Measurements from ENCODE around the gene ARHGEF2.
"Not testable (repeated sequence)": the region's sequence is repeated elsewhere in the genome, so short reads cannot be mapped to it uniquely, and the experiment has no call there.

The ARHGEF2 gene

DNA sequence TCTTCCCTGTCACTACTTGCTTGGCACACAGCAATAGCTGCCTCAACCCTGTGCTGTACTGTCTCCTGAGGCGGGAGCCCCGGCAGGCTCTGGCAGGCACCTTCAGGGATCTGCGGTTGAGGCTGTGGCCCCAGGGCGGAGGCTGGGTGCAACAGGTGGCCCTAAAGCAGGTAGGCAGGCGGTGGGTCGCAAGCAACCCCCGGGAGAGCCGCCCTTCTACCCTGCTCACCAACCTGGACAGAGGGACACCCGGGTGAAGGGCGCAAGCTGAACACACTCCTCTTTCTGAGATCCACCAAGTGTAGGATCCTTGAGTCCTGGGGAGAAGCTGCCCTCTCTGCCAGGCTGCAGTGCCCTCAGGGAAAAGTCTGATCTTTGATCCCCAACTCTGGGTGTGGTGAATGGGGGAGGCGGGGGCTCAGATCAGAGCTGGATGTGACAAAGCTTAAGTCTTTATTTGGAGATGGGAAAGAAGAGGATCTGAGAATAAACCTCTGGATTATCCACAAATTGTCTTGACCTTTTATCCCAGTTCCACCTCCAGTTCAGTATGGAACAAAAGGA is 35.7 kb downstream of the ARHGEF2 start:
- DNase-seq (ENCODE audit: low read depth) = no peak

DNA sequence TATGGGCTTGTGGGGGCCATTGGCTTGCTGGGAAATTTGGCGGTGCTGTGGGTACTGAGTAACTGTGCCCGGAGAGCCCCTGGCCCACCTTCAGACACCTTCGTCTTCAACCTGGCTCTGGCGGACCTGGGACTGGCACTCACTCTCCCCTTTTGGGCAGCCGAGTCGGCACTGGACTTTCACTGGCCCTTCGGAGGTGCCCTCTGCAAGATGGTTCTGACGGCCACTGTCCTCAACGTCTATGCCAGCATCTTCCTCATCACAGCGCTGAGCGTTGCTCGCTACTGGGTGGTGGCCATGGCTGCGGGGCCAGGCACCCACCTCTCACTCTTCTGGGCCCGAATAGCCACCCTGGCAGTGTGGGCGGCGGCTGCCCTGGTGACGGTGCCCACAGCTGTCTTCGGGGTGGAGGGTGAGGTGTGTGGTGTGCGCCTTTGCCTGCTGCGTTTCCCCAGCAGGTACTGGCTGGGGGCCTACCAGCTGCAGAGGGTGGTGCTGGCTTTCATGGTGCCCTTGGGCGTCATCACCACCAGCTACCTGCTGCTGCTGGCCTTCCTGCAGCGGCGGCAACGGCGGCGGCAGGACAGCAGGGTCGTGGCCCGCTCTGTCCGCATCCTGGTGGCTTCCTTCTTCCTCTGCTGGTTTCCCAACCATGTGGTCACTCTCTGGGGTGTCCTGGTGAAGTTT is 36.4 kb downstream of the ARHGEF2 start:
- no peak for DNase-seq (ENCODE audit: low read depth)

DNA sequence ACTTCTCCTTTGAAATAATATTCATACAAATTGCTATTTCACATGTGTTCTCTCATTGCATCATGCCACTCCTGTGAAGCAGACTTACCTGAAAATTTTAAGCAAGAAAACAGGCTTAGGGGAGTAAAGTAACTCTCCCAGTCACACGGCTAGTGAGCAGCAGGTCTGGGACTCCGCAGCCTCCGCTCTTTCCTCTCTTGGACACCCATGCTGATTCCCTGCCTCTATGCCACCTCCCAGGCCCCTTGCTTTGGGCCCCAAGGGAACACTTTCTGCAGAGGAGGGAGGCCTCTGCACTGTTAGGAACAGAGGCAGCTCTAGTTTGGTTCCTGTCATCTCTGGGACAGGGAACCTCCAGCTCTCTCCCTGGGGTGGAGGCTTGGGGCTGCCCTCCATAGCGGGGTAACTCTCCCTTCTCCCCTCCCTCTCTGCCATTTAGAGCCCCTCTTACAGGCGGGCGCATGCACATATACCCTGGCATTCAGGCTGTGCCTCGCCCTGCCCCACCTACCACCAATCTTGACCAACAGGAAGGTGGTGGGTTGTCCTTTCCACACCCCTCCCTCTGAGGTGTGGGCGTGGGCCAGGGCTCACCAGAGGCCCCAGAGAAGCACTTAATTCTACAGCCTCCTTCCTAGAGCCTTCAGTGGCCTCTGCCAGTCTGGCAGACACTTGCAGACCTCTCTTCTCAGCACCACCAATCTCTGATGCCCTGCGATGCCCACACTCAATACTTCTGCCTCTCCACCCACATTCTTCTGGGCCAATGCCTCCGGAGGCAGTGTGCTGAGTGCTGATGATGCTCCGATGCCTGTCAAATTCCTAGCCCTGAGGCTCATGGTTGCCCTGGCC is 37.1 kb downstream of the ARHGEF2 start, which contains the start of gene RXFP4:
RXFP4 (plus strand) TSS at position 646 of the 852 bp plus-strand sequence; CDS start at position 718, 72 bp downstream.
- DNase-seq (ENCODE audit: low read depth) = no peak

DNA sequence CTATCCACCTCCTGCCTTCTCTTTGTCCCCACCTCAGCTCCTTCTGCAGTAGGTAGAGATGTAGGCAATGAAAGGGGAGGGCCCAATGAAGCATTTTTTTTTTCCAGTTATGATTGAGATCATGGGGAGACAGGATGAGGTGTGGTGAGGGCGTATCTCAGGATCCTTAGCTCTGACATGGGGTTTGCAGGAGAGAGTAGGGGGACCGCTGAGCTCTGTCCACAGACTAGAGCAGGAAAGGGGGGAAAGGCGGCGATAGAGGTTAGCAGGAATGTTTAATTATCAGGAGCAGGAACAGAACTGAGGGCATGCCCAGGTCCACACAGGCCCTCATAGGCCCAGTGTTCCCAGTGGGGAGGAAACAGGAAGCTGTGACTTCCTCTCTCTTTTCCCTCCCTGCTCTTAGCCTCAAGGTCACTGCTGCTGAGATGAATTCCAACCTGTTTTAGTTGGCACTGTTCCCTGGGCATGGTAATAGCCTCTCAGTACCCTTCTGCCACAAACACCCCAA is 37.8 kb downstream of the ARHGEF2 start:
- no peak for DNase-seq (ENCODE audit: low read depth)

DNA sequence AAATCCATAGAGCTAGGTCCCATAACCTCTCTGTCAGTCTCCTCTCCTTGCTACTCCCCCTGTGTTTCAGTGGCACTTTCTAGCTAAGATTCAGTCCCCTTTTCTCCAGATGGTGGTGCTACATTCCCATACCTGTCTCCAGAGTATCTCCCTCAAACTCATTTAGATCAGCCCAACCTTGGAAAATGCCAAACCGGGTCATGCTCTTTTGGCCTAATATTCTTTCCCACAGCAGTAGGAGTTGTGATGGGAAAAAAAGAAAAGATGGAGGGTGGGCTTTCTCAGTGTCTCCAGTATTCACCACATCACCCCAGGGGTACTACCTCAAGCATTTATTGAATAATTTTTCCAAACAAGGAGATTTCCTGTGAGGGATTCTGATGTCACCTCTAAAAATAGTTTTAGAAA is 40.1 kb downstream of the ARHGEF2 start:
- DNase-seq (ENCODE audit: low read depth) = no peak

DNA sequence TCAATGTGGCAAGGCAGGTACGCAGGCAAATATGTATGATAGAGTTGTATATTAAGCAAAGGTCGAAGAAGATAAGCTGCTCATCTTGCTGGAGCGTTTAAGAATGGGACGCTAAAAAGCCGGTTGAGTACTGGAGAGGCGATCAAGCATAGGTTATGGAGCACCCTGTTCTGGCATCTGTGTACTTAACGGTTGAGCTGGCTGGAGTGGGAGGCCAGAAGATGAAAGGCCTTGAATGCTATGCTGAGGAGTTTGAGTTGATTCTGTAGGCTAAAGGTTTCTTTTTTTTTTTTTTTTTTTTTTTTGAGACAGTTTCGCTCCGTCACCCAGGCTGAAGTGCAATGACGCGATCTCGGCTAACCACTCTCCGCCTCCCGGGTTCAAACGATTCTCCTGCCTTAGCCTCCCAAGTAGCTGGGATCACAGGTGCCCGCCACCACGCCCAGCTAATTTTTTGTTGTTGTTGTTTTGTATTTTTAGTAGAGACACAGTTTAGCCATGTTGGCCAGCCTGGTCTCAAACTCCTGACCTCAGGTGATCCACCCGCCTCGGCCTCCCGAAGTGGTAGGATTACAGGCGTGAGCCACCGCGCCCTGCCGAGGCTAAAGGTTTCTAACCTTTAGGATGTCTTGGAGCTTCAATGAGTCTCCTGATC is 43.3 kb downstream of the ARHGEF2 start:
- DNase-seq (ENCODE audit: low read depth) = no peak

DNA sequence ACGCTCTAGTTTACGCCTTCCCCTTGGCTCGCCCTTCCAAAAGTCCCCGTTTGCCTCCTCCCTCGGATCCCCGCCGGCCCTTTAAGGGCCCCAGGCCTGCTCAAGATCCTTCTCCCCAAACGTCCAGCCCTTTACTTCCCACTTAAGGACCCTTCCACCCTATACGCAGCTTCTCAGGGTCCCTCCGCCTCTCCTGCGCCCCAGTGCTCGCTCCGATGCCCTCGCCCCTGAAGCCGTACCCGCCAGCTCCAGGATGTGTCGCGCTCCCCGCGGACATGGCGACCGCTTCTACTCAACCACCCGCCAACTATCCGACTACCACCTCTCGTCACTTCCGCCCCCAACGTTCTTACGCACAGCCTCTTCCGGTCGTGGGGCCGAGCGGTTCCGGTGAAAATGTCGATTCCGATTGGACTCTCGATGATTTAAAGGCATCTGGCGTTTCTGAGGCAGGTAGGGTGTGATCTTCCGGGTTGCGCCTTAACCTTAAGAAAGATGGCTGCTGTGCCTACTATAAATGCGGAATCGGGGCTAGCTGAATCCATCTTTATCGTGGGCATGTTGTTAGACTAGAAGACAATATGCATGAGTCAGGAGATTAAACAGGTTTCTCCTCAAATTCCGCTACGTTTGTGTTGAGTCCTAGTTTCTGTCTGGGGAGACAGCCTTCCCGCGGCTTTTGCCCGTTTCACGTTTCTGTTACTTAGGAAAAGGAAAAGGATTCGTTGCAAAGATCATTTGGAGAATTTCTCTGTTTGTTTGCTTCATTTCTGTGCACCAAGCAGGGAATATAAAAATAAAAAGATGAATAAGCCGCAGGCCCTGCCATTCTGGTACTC is 44.0 kb downstream of the ARHGEF2 start, which contains the start of gene KHDC4:
KHDC4 (minus strand) TSS at position 317 of the 839 bp plus-strand sequence; CDS start at position 277, 40 bp downstream.
- peak; percentile 88 for DNase-seq (ENCODE audit: low read depth)

DNA sequence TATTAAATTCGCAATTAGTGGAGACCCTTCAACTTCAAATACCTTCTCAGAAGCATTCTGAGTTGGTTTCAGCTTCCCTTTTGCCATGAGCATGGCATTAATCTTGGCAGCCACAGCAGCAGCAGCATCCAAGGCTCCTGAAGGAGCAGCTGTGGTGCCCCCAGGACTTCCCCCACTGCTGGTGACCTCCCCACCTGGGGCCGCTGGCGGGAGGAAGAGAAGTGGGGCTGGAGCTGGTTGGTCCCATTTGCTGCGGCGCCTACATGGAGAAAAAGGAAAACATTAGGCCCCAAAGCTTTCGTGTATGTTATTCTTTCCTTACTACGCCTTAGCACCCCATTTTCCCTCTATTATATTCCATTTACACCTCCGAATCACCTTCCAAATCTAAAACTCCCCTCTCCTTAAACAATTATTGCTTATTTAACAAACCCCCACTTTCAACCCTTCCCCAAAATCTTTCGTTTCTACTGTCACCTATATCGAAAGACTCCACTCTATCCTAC is 44.7 kb downstream of the ARHGEF2 start:
- DNase-seq (ENCODE audit: low read depth) = no peak

DNA sequence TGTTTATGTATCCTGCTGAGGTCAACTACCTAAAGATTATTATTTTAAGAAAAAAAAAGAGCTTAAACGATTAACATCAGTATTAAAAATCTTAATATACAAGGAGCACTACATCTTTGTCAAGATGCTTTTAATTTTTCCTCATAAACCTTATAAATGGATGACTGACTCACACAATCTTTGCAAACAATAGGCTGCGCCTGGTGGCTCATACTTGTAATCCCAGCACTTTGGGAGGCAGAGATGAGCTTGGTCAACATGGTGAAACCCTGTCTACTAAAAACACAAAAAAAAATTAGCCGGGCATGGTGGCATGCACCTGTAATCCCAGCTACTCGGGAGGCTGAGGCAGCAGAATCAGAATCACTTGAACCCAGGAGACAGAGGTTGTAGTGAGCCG is 45.9 kb downstream of the ARHGEF2 start:
- DNase-seq (ENCODE audit: low read depth) = no peak

DNA sequence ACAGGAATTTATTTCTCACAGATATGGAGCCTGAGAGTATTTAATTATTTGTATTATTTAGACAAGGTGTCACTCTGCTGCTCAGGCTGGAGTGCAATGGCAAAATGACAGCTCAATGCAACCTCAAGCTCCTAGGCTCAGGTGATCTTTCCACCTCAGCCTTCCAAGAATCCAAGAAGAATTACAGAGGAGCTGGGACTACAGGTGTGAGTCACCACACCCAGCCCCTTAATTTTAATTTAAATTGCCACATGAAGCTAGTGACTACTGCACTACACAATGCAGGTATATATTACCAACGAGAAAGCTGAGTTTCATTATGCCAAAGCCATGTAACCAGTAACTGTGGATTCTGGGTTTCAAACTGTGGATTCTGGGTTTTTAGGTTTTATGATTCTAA is 46.3 kb downstream of the ARHGEF2 start:
- no peak for DNase-seq (ENCODE audit: low read depth)

DNA sequence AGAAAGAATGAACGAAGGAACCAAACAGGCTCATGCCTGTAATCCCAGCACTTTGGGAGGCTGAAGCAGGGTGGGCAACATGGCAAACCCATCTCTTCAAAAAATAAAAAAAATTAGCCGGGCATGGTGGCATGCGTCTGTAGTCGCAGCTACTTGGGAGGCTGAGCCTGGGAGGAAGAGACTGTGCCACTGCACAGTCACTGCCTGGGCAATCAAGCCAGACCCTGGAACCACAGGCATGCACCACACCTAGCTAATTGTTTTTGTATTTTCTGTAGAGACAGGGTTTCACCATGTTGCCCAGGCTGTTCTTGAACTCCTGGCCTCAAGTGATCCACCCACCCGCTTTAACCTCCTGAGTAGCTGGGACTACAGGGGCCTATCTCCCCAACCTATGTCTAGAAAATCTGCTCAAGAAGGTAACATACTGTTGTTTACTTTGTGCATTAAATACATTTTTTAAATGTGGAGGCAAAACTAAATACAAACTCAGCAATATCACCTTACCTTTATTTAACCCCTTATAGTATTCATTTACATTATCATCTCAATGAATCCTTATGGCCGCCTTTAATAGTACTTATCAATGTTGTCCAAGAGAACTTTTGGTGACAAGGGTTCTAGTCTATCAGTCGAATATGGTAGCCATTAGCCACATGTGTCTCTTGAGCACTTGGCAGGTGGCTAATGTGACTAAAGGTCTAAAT is 46.9 kb downstream of the ARHGEF2 start:
- no peak for DNase-seq (ENCODE audit: low read depth)

DNA sequence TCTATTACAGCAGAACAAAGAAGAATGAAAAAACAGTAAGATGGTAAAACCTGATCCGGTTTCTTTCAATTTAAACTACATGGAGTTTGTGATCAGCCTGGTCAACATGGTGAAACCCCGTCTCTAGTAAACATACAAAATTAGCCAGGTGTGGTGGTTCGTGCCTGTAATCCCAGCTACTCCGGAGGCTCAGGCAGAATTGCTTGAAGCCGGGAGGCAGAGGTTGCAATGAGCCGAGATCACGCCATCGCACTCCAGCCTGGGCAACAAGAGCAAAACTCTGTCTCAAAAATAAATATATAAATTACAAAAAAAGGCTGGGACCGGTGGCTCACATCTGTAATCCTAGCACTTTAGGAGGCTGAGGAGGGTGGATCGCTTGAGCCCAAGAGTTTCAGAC is 47.6 kb downstream of the ARHGEF2 start:
- not testable (repeated sequence) for DNase-seq (ENCODE audit: low read depth)

DNA sequence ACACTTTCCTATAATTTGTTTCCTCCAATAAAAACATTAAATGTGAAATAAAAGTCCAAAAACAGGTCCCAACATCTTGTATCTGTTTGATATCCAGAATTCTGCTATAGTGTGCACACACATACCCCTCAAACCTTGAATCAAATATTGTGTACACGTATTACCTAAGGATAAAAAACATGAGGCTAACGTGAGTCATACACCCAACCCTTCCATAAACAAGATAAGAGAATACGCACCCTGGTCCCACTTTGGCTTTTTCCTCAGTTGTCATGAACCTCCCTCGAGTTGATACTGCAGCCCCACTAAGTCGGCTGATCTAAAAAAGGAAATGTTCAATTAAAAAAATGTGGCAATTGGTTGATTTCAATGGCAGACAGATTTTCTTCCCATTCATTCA is 49.3 kb downstream of the ARHGEF2 start:
- DNase-seq (ENCODE audit: low read depth) = no peak

DNA sequence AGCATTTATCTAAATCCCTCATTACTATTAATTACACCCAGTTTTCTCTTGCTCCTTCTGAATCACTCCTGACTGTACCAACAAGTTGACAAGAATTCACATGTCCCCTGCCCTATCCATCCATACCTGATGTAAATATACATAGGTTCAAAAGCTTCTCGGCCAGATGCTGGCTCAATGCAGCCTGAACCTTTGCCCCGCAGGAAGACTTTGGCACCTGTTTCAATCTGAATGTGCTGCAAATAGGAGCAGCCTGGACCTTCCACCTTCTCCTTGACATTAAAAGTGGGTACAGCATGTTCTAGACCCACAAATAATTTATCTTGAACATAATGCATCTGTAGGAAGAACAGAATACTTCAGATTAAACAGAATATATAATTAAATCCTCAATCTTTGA is 52.8 kb downstream of the ARHGEF2 start:
- DNase-seq (ENCODE audit: low read depth) = no peak

DNA sequence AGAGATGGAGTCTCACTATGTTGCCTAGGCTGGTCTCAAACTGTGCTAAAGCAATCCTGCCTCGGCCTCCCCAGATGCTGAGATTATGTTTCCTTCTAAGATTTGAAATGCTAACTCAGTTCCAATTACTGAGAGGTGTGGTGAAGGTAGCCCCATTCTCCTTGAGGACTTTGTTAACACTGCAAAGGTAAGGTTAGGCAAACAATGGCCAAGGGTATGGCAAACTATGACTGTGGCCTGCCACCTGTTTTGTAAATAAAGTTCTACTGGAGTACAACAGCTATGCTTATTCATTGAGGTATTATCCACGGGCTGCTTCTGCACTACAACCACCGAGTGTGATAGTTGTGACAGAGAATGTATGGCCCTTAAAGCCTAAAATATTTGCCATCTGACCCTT is 57.6 kb downstream of the ARHGEF2 start:
- no peak for DNase-seq (ENCODE audit: low read depth)

DNA sequence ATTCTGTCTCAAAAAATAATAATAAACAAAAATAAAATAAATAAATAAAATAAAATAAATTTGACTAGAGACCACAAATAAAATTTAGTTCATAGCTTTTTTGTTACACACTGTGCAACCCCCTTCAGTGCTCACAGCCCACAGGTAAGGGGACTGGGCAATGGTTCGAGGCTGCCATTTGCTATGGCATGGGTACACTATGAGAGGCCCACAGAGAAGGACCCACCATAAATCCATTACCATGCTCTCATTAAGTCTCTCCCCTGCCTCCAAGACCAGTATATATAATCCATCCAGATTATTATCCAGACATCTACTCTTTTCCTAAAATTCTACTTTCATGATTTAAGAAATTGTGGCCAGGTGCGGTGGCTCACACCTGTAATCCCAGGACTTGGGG is 58.5 kb downstream of the ARHGEF2 start:
- DNase-seq (ENCODE audit: low read depth) = no peak

DNA sequence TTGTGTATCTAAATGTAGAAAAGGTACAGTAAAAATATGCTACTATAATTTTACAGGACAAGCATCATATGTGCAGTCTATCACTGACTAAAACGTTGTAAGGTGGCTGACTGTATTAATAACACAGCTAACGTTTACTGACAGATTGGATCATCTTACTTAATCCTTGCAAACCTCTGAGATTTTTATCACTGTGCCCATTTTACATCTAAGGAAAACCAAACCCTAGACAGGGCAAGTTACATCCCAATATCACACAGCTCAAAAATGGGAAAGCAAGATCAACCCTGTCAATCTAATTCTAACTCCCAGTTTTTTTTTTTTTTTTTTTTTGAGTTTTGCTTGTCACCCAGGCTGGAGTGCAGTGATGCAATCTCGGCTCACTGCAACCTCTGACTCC is 59.7 kb downstream of the ARHGEF2 start:
- DNase-seq (ENCODE audit: low read depth) = no peak

DNA sequence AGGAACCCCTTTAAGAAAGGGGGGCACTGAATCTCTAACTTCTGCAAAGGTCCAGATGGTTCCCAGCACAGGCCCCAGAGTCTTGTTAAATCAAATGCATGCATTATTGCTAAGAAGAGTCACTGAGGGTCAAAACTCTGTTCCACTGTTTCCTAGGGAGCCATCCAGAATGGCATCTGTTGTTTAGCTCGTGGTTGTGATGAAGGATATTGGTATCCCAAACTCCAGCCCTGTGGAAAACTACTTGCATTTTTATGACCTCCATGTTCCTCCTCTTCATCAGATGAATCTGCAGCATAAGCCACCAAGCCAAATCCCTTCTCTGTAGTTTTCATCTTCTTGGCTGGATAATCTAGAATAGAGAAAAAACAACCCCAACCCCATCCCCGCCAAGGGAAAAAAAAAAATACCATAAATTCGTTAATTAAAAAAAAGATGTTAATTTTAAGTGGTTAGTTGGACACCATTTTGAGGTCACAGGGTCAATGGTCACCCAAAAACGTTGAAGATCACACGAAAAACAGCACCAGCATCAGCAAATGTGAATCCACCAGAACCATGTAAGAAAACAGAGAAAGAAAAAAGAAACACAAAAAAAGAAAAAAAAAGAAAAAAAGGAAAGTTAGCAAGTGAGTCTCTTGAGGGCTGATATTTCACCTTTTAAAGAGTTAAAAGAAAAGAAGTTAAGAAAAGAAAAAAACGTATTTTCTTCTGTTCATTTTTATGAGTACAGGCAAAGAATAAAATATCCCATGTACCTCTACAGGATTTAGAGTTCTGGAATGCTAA is 64.2 kb downstream of the ARHGEF2 start:
- DNase-seq (ENCODE audit: low read depth) = no peak

DNA sequence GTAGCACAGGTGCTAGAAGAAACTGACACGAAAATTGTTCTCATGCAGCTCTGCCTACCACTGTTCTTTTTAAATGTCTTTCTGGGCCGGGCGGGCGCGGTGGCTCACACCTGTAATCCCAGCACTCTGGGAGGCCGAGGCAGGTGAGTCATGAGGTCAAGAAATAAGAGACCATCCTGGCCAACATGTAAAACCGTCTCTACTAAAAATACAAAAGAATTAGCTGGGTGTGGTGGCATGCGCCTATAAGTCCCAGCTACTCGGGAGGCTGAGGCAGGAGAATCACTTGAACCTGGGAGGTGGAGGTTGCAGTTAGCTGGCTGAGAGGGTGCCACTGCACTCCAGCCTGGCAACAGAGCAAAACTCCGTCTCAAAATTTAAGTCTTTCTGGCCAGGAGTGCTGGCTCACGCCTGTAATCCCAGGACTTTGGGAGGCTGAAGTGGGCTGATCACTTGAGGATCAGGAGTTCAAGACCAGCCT is 66.3 kb downstream of the ARHGEF2 start:
- DNase-seq (ENCODE audit: low read depth) = no peak

All from activated T-cell treated with anti-CD3 and anti-CD28 coated beads for 1 hour (primary cell).